BE2C (cell line): ENCODE results near the gene QRICH1.
"Not testable (repeated sequence)": the region's sequence is repeated elsewhere in the genome, so short reads cannot be mapped to it uniquely, and the experiment has no call there.

Experiments
- DNase-seq: peaks from one replicate; pipeline ENCODE4 v3.0.0-alpha.2; 2020
- H3K27me3 ChIP-seq: fragments of 250-450 bp; sonication (Bioruptor Pico); 2 replicates; pipeline ENCODE4 v1.5.1; 2020; ENCODE audit warnings: mild to moderate bottlenecking
- H3K36me3 ChIP-seq: fragments of 250-450 bp; sonication (Bioruptor Pico); 2 replicates; pipeline ENCODE4 v1.5.1; 2020; ENCODE audit warnings: mild to moderate bottlenecking
- H3K4me1 ChIP-seq: fragments of 250-450 bp; sonication (Bioruptor Pico); 2 replicates; pipeline ENCODE4 v1.5.1; 2020
- H3K4me3 ChIP-seq: 2 replicates; pipeline ENCODE4 v1.5.1; 2011; ENCODE audit warnings: low read depth, low read length
- H3K9me3 ChIP-seq: fragments of 250-450 bp; sonication (Bioruptor Pico); 2 replicates; pipeline ENCODE4 v1.5.1; 2020
- TF ChIP-seq, protein P1 (sequence below): IDR thresholded peaks from 2 replicates; pipeline ENCODE4 v1.5.1; 2012; ENCODE audit warnings: mild to moderate bottlenecking, low read depth, low read length

The QRICH1 gene

DNA sequence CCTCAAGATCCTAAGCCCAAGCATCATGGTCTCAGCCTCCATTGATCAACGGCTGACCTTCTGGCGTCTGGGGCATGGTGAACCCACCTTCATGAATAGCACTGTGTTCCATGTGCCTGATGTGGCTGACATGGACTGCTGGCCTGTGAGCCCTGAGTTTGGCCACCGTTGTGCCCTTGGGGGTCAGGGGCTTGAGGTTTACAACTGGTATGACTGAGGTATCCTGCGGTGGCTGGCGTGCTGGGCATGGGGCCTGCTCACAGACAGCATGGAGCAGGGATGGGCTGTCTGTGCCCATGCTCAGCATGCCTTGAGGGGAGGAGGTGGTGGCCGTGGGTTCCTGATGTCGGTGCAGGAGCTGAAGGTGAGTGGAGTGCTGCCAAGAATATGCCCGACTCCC, 78.8 kb downstream of the QRICH1 start:
- no peaks in the 10 kb centered on the region for H3K4me1 ChIP-seq
- DNase-seq = no peak
- TF ChIP-seq, protein P1, sequence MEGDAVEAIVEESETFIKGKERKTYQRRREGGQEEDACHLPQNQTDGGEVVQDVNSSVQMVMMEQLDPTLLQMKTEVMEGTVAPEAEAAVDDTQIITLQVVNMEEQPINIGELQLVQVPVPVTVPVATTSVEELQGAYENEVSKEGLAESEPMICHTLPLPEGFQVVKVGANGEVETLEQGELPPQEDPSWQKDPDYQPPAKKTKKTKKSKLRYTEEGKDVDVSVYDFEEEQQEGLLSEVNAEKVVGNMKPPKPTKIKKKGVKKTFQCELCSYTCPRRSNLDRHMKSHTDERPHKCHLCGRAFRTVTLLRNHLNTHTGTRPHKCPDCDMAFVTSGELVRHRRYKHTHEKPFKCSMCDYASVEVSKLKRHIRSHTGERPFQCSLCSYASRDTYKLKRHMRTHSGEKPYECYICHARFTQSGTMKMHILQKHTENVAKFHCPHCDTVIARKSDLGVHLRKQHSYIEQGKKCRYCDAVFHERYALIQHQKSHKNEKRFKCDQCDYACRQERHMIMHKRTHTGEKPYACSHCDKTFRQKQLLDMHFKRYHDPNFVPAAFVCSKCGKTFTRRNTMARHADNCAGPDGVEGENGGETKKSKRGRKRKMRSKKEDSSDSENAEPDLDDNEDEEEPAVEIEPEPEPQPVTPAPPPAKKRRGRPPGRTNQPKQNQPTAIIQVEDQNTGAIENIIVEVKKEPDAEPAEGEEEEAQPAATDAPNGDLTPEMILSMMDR = no peak
- peaks cover 31% of the 10 kb centered on the region for H3K36me3 ChIP-seq
- H3K9me3 ChIP-seq = no peaks in the 10 kb centered on the region
- H3K4me3 ChIP-seq = no peak overlapping the region
- H3K27me3 ChIP-seq = no peaks in the 10 kb centered on the region

DNA sequence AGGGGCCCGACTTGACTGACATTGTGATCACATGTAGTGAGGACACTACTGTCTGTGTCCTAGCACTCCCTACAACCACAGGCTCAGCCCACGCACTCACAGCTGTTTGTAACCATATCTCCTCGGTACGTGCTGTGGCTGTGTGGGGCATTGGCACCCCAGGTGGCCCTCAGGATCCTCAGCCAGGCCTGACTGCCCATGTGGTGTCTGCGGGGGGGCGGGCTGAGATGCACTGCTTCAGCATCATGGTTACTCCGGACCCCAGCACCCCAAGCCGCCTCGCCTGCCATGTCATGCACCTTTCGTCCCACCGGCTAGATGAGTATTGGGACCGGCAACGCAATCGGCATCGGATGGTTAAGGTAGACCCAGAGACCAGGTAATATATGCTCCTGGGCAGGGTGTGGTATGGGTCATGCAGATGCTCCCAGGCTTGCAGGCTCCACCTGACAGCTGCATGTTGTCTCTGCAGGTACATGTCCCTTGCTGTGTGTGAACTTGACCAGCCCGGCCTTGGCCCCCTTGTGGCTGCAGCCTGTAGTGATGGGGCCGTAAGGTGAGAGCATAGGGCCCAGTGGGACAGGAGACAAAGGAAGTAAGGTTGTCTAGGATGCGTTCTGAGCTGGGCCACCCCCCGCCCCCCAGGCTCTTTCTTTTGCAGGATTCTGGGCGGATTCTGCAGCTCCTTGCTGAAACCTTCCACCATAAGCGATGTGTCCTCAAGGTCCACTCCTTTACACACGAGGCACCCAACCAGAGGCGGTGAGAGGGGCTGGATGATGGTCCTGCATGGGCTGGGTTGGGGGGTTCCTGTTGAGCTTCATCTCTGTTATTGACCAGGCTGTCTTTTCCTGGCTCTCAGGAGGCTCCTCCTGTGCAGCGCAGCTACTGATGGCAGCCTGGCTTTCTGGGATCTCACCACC, 79.9 kb downstream of the QRICH1 start:
- Histone ChIP-seq H3K4me3 (no peak overlapping the region), H3K4me1 (no peaks in the 10 kb centered on the region), H3K9me3 (no peaks in the 10 kb centered on the region), H3K36me3 (peaks cover 31% of the 10 kb centered on the region), H3K27me3 (no peaks in the 10 kb centered on the region)
- DNase-seq = peak; percentile 57
- TF ChIP-seq, protein P1 = peak; percentile 56

DNA sequence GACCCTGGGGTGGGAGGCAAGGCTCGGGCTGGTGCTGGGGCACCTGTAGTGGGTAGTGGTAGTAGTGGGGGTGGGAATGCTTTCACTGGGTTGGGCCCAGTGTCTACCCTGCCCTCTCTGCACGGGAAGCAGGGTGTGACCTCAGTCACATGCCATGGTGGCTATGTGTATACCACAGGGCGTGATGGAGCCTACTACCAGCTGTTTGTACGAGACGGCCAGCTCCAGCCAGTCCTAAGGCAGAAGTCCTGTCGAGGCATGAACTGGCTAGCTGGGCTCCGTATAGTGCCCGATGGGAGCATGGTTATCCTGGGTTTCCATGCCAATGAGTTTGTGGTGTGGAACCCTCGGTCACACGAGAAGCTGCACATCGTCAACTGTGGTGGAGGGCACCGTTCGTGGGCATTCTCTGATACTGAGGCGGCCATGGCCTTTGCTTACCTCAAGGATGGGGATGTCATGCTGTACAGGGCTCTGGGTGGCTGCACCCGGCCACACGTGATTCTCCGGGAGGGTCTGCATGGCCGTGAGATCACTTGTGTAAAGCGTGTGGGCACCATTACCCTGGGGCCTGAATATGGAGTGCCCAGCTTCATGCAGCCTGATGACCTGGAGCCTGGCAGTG, 80.6 kb downstream of the QRICH1 start:
- DNase-seq = no peak
- TF ChIP-seq, protein P1 = no peak
- Histone ChIP-seq H3K9me3 (no peaks in the 10 kb centered on the region), H3K4me1 (no peaks in the 10 kb centered on the region), H3K27me3 (no peaks in the 10 kb centered on the region), H3K4me3 (no peak overlapping the region), H3K36me3 (peaks cover 33% of the 10 kb centered on the region)

DNA sequence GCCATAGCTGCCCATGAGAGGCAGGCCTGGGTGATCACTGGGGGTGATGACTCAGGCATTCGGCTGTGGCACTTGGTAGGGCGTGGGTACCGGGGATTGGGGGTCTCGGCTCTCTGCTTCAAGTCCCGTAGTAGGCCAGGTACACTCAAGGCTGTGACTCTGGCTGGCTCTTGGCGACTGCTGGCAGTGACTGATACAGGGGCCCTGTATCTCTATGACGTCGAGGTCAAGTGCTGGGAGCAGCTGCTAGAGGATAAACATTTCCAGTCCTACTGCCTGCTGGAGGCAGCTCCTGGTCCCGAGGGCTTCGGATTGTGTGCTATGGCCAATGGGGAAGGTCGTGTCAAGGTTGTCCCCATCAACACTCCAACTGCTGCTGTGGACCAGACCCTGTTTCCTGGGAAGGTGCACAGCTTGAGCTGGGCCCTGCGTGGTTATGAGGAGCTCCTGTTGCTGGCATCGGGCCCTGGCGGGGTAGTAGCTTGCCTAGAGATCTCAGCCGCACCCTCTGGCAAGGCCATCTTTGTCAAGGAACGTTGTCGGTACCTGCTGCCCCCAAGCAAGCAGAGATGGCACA, 81.3 kb downstream of the QRICH1 start:
- peaks cover 35% of the 10 kb centered on the region for H3K36me3 ChIP-seq
- TF ChIP-seq, protein P1 = no peak
- H3K27me3 ChIP-seq = no peaks in the 10 kb centered on the region
- H3K4me1 ChIP-seq = no peaks in the 10 kb centered on the region
- no peaks in the 10 kb centered on the region for H3K9me3 ChIP-seq
- no peak for DNase-seq
- H3K4me3 ChIP-seq = no peak overlapping the region

DNA sequence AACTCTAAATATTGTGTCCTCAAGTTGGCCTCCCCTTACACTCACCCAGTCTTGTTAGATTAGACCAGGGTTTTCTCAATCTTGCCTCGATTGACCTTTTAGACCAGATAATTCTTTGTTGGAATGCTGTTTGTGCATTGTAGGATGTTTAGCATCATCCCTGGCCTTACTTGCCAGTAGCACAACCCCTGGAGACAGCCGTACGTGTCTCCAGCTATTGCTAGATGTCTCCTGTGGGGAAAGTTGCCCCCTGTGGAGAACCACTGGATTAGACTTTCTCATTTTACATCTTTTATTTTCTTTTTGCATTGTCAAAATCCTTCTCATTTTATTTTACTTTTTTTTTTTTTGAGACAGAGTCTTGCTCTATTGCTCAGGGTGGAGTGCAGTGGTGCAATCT, 84.5 kb downstream of the QRICH1 start:
- no peak for DNase-seq
- Histone ChIP-seq H3K36me3 (peaks cover 25% of the 10 kb centered on the region), H3K9me3 (no peaks in the 10 kb centered on the region), H3K27me3 (no peaks in the 10 kb centered on the region), H3K4me1 (peaks cover 4% of the 10 kb centered on the region; the same call in 1 of the 2 replicates), H3K4me3 (no peak overlapping the region)
- TF ChIP-seq, protein P1 = no peak

DNA sequence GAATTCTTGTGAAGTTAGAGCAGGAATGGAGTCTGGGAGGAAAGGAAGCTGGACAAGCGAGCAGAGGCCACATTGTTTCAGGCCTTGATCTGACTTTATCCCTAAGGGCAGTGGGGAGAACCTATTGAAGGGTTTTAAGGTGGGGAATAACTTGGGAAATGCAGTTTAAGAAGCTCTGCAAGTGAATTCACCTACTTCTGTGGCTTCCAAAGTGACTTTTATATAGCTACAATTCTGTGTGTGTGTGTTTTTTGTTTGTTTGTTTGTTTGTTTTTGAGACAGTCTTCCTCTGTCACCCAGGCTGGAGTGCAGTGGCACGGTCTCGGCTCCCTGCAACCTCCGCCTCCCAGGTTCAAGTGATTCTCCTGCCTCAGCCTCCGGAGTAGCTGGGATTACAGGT, 85.2 kb downstream of the QRICH1 start:
- not testable (repeated sequence) for H3K4me3 ChIP-seq, DNase-seq, H3K4me1 ChIP-seq, H3K27me3 ChIP-seq, H3K9me3 ChIP-seq
- peaks cover 19% of the 10 kb centered on the region for H3K36me3 ChIP-seq
